ENCODE data around the gene ANXA2. TPM values are rescaled to one million over a fixed set of nuclear protein-coding genes. Genes with fewer than 3 reads are reported as not detected.

The ANXA2 gene
- total RNA-seq, 6 experiments from 2014 or later: 4,445 to 5,074 (median 4,643) TPM

DNA sequence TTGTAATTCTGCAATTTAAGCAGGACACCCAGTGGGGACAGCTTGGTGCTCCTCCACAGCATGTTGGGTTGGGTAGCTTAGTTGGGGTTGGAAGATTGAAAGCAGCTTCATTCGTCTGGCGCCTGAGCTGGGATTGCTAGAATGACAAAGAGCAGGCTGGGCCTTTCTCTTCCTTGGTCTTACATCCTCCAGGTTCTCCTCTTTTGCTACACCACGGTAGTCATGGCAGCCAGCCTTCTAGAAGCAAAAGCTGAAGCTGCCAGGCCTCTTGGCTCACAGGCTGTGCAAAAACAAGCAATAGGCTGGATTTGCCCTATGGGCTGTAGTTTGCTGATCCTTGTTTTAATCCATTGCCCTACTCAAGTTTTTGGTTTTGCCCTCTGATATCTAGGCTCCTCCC, 3.2 kb upstream of the ANXA2 start:
- peak overlapping the region; percentile 92 for H3K27ac Mint-ChIP-seq
- no peak for DNase-seq
- peaks cover 13% of the 10 kb centered on the region for H3K9me3 Mint-ChIP-seq

DNA sequence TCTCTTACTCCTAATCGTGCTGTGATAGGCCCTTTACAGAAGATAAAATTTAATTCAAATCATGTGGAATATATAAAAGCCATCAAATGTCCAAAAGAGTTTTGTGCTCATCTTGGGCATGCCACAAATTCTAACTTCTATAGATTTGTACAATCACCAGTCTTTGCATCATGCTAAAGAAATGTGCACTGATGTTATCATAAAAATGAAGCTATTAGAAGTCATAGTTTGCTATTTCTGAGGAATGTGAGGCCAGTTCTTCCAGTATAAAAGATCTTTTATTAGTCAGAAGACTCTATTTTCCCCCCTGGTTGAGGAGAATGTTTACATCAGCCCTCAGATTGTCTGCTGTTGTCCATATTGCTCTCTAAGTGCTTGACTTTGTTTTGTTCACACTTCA, 2.1 kb upstream of the ANXA2 start:
- peak; percentile 88 for DNase-seq
- TF ChIP-seq, protein P1, sequence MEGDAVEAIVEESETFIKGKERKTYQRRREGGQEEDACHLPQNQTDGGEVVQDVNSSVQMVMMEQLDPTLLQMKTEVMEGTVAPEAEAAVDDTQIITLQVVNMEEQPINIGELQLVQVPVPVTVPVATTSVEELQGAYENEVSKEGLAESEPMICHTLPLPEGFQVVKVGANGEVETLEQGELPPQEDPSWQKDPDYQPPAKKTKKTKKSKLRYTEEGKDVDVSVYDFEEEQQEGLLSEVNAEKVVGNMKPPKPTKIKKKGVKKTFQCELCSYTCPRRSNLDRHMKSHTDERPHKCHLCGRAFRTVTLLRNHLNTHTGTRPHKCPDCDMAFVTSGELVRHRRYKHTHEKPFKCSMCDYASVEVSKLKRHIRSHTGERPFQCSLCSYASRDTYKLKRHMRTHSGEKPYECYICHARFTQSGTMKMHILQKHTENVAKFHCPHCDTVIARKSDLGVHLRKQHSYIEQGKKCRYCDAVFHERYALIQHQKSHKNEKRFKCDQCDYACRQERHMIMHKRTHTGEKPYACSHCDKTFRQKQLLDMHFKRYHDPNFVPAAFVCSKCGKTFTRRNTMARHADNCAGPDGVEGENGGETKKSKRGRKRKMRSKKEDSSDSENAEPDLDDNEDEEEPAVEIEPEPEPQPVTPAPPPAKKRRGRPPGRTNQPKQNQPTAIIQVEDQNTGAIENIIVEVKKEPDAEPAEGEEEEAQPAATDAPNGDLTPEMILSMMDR (IDR thresholded peaks at IDR 0.05): no peak
- Mint-ChIP-seq H3K4me1 (ENCODE audit: low read depth) (peaks cover 70% of the 10 kb centered on the region), H3K9me3 (peaks cover 13% of the 10 kb centered on the region), H3K36me3 (ENCODE audit: low read depth) (peaks cover 24% of the 10 kb centered on the region), H3K4me3 (peak overlapping the region; percentile 83), H3K27me3 (ENCODE audit: insufficient read depth) (peaks cover 28% of the 10 kb centered on the region), H3K27ac (peak overlapping the region; percentile 92)

More for the DNA sequence above, 3.2 kb upstream of the ANXA2 start:
- peaks cover 67% of the 10 kb centered on the region for H3K4me1 Mint-ChIP-seq (ENCODE audit: low read depth)
- H3K36me3 Mint-ChIP-seq (ENCODE audit: low read depth): peaks cover 14% of the 10 kb centered on the region
- TF ChIP-seq, protein P1 (IDR thresholded peaks at IDR 0.05): no peak
- peak overlapping the region; percentile 13; the same call in 1 of the 2 replicates for H3K4me3 Mint-ChIP-seq
- H3K27me3 Mint-ChIP-seq (ENCODE audit: insufficient read depth): peaks cover 19% of the 10 kb centered on the region

DNA sequence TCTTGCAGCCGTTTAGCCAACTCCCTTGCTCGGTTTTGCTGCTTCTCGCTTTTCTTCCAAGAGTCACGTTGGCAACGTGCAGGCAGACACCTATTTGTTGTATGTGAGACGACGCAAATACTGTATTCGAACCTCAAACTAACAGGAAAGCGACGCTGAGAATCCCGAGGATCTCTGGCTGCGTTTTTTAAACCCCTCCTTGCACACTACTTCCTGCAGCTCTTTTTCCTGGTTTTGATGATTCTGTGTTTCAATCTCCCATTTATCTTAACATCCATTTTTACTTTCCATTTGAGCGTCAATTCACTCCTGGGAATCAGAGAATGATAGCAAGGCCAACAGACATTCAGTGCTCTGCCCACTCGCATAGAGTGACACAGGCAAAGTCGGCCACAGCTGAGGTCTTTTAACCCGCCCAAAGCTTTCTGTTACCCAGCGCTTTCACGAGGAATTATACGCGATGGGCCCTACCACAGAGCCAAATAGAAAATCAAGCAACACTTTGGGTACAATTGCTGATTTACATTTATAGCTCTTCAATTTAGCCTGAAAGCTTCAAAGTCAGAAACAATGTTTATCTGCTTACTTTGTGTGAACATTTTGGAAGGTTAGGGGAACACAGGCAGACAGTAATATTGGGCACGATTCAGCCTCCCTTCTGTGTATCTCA, 1.6 kb upstream of the ANXA2 start:
- Mint-ChIP-seq H3K4me1 (ENCODE audit: low read depth) (peaks cover 70% of the 10 kb centered on the region), H3K27ac (peak overlapping the region; percentile 92), H3K36me3 (ENCODE audit: low read depth) (peaks cover 30% of the 10 kb centered on the region), H3K9me3 (peaks cover 13% of the 10 kb centered on the region), H3K4me3 (peak overlapping the region; percentile 83), H3K27me3 (ENCODE audit: insufficient read depth) (peaks cover 31% of the 10 kb centered on the region)
- TF ChIP-seq, protein P1 (IDR thresholded peaks at IDR 0.05): no peak
- no peak for DNase-seq

DNA sequence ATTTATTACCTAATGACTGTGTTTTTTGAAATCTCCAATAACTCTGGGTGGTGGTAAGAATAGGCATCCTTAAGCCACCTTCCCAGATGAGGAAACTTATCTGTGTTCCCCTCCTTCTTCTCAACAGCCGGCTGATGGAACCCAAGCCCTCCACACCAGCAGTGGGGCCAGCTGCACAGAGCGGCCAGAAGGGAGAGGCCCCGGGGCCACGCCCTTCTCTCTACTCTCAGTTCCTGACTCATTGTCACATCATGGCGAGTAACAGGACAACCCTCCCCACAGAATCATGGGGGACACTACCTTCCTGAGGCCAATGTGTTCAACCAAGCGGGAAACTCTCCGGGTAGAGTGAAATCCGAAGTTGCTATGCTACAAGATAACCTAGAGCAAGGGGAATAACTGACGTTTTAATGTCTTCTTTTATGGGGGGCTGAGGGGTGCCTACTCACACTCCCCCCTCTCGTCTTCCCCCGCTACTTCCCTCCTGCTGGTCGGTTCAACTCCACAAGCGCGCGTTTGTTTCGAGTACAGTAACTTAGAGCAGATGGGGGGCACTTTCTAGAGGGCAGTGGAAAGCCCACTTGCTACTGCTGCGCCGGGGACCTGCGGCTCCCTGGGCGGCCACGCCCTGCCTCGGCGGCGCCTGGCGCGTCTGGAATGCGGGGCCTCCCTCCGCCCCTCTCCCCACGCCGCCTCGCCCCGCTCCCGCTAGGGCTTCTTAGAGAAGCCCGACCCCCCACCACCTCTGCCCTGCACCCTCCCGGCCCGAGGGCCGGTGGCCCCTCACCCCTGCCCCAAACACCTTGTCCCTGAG, 621 bp downstream of the ANXA2 start:
- Mint-ChIP-seq H3K27me3 (ENCODE audit: insufficient read depth) (peaks cover 41% of the 10 kb centered on the region), H3K9me3 (peaks cover 13% of the 10 kb centered on the region), H3K27ac (peak overlapping the region; percentile 99), H3K36me3 (ENCODE audit: low read depth) (peaks cover 45% of the 10 kb centered on the region), H3K4me1 (ENCODE audit: low read depth) (peaks cover 73% of the 10 kb centered on the region), H3K4me3 (peak overlapping the region; percentile 100)
- peak; percentile 72 for DNase-seq
- TF ChIP-seq, protein P1 (IDR thresholded peaks at IDR 0.05): no peak

DNA sequence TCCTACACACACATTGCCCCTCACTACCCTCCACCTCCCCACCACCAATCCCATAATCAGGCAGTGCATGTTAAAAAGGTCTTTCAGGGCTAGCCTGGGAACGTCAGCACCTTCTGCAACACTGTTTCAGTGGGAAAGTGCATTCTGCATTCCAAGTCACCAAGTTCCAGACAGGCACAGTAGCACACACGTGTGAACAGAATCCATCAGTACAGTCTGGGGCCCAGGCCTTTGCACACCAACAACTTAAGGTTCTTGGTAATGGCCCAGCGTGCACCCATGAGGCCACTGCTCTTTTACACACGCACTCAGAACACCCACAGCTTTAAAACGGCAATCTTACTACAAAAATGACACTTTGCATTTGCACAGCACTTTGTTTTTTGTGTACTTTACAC, 1.2 kb downstream of the ANXA2 start:
- TF ChIP-seq, protein P1 (IDR thresholded peaks at IDR 0.05): no peak
- peak overlapping the region; percentile 100 for H3K4me3 Mint-ChIP-seq

More for the DNA sequence above, 1.2 kb downstream of the ANXA2 start:
- peaks cover 45% of the 10 kb centered on the region for H3K27me3 Mint-ChIP-seq (ENCODE audit: insufficient read depth)
- peak overlapping the region; percentile 99 for H3K27ac Mint-ChIP-seq
- H3K9me3 Mint-ChIP-seq: peaks cover 13% of the 10 kb centered on the region
- H3K36me3 Mint-ChIP-seq (ENCODE audit: low read depth): peaks cover 50% of the 10 kb centered on the region
- no peak for DNase-seq
- H3K4me1 Mint-ChIP-seq (ENCODE audit: low read depth): peaks cover 73% of the 10 kb centered on the region

Data from HFFc6 (cell line).